ENCODE results near the gene ARMH3. TPM values are rescaled to one million over a fixed set of nuclear protein-coding genes. Genes with fewer than 3 reads are reported as not detected.

Gene ARMH3
- total RNA-seq, 4 donors from 2014 or later: 11.5 to 29.7 (median 19.5) TPM

GRCh38 chr10:101878869-101879268 is 177.1 kb downstream of the ARMH3 start:
- H3K27me3 ChIP-seq: no peaks in the 10 kb centered on the region
- TF ChIP-seq POLR2A (IDR thresholded peaks at IDR 0.05): no peak
- TF ChIP-seq POLR2AphosphoS5 (IDR thresholded peaks at IDR 0.05): no peak
- no peak for TF ChIP-seq EP300 (IDR thresholded peaks at IDR 0.05; ENCODE audit: low read depth)
- no peak for TF ChIP-seq CTCF (IDR thresholded peaks at IDR 0.05)
- intact Hi-C loops (cut with DNase I; ENCODE audit: low total_unique reads) (no loop called here), in situ Hi-C loops (cut with MboI; ENCODE audit: low pct_ligation_motif_present in 1 of 4, low pct_unique_long_range_greater_than_20kb in 1 of 4, low sequenced_read_pairs in 3 of 4) (no loop called here)
- peaks cover 0 to 7% (median 0%) of the 10 kb centered on the region in 4 donors for H3K36me3 ChIP-seq
- no peaks in the 10 kb centered on the region for H3K9me3 ChIP-seq
- no peak for DNase-seq
- 92 to 100% methylated on average over 1 to 3 of the region's 3 CpGs for WGBS, 2 donors (ENCODE audit: low coverage in 1 of 2)
- no peak overlapping the region for H3K27ac ChIP-seq
- H3K4me3 ChIP-seq: no peak overlapping the region
- peaks cover 0 to 5% (median 0%) of the 10 kb centered on the region in 4 donors for H3K4me1 ChIP-seq

GRCh38 chr10:101875068-101875688 is 180.8 kb downstream of the ARMH3 start:
- DNase-seq: no peak
- in situ Hi-C loops (cut with MboI; ENCODE audit: low pct_ligation_motif_present in 1 of 4, low pct_unique_long_range_greater_than_20kb in 1 of 4, low sequenced_read_pairs in 3 of 4): no loop called here
- TF ChIP-seq CTCF (IDR thresholded peaks at IDR 0.05) (no peak), POLR2AphosphoS5 (IDR thresholded peaks at IDR 0.05) (no peak), EP300 (IDR thresholded peaks at IDR 0.05; ENCODE audit: low read depth) (no peak), POLR2A (IDR thresholded peaks at IDR 0.05) (no peak)
- Histone ChIP-seq H3K27me3 (no peaks in the 10 kb centered on the region), H3K36me3 (peaks cover 0 to 7% (median 0%) of the 10 kb centered on the region in 4 donors), H3K9me3 (no peaks in the 10 kb centered on the region), H3K4me1 (no peaks in the 10 kb centered on the region), H3K4me3 (no peak overlapping the region), H3K27ac (no peak overlapping the region)
- WGBS, 2 donors (ENCODE audit: low coverage in 1 of 2): 55 to 77% methylated on average over 2 to 3 of the region's 3 CpGs
- intact Hi-C loops (cut with DNase I; ENCODE audit: low total_unique reads): no loop called here

- no peak overlapping the region for H3K4me3 ChIP-seq
- H3K27me3 ChIP-seq: no peaks in the 10 kb centered on the region
- in situ Hi-C loops (cut with MboI; ENCODE audit: low pct_ligation_motif_present in 1 of 4, low pct_unique_long_range_greater_than_20kb in 1 of 4, low sequenced_read_pairs in 3 of 4) (no loop called here), intact Hi-C loops (cut with DNase I; ENCODE audit: low total_unique reads) (no loop called here)
- DNase-seq: no peak
- H3K36me3 ChIP-seq: peaks cover 0 to 7% (median 0%) of the 10 kb centered on the region in 4 donors
- no peaks in the 10 kb centered on the region for H3K9me3 ChIP-seq
- no peaks in the 10 kb centered on the region for H3K4me1 ChIP-seq
- TF ChIP-seq CTCF (IDR thresholded peaks at IDR 0.05) (no peak), POLR2A (IDR thresholded peaks at IDR 0.05) (no peak)
- H3K27ac ChIP-seq: no peak overlapping the region
Measured at GRCh38 chr10:101874252-101874651, 181.7 kb downstream of the ARMH3 start.

GRCh38 chr10:101867931-101868330 is 188.0 kb downstream of the ARMH3 start:
- 76% methylated on average over 1 of the region's 1 CpG; no CpG with 5 or more reads in 1 of the 2 donors for WGBS, 2 donors (ENCODE audit: low coverage in 1 of 2)

More at GRCh38 chr10:101867931-101868330, 188.0 kb downstream of the ARMH3 start:
- Histone ChIP-seq H3K9me3 (peaks cover 0 to 3% of the 10 kb centered on the region in 2 donors), H3K36me3 (no peaks in the 10 kb centered on the region), H3K27ac (no peak overlapping the region), H3K4me1 (no peaks in the 10 kb centered on the region), H3K27me3 (no peaks in the 10 kb centered on the region), H3K4me3 (no peak overlapping the region)
- in situ Hi-C loops (cut with MboI; ENCODE audit: low pct_ligation_motif_present in 1 of 4, low pct_unique_long_range_greater_than_20kb in 1 of 4, low sequenced_read_pairs in 3 of 4) (no loop called here), intact Hi-C loops (cut with DNase I; ENCODE audit: low total_unique reads) (no loop called here)
- no peak for DNase-seq
- TF ChIP-seq CTCF (IDR thresholded peaks at IDR 0.05) (no peak), POLR2A (IDR thresholded peaks at IDR 0.05) (no peak), EP300 (IDR thresholded peaks at IDR 0.05; ENCODE audit: low read depth) (no peak), POLR2AphosphoS5 (IDR thresholded peaks at IDR 0.05) (no peak)
